Gastrocnemius medialis (tissue), 4 donors: Measurements from ENCODE around the gene PRAMEF5.
"Not testable (repeated sequence)": the region's sequence is repeated elsewhere in the genome, so short reads cannot be mapped to it uniquely, and the experiment has no call there.

Experiments
- CTCF ChIP-seq, 5 experiments: fragments of 450-650 bp in 3 of 5; fragments of 200-600 bp in 2 of 5; sonication (generic) in 2 of 5; IDR thresholded peaks in 4 of 5; conservative IDR thresholded peaks in 1 of 5; 1 replicate in 4 of 5; 2 replicates in 1 of 5; pipeline ENCODE4 v1.5.1; 2016 to 2019; ENCODE audit warnings: antibody characterized with exemption in 5 of 5, mild to moderate bottlenecking in 3 of 5, moderate library complexity in 3 of 5
- POLR2A ChIP-seq, 2 donors: fragments of 450-650 bp; IDR thresholded peaks; one replicate each; pipeline ENCODE4 v1.6.1; 2017; ENCODE audit warnings: antibody characterized with exemption in 2 of 2, mild to moderate bottlenecking in 2 of 2, moderate library complexity in 2 of 2

- TF ChIP-seq CTCF (IDR thresholded peaks at IDR 0.05 in 4 of 5, conservative IDR thresholded peaks at IDR 0.05 in 1 of 5); POLR2A (IDR thresholded peaks at IDR 0.05): not testable (repeated sequence)
Observed at GRCh38 chr1:13303239-13303638, 49.2 kb downstream of the PRAMEF5 start, which contains the start of gene PRAMEF33.
